Fibroblast of peridontal ligament (primary cell): ENCODE results near the gene UFSP1.
"Not testable (repeated sequence)": the region's sequence is repeated elsewhere in the genome, so short reads cannot be mapped to it uniquely, and the experiment has no call there.

Source experiments
- DNase-seq: peaks from one replicate; pipeline ENCODE4 v3.0.0-alpha.2; 2010; ENCODE audit errors: extremely low read depth

The UFSP1 gene

GRCh38 chr7:100859856-100860255, 29.7 kb downstream of the UFSP1 start:
- no peak for DNase-seq

DNA sequence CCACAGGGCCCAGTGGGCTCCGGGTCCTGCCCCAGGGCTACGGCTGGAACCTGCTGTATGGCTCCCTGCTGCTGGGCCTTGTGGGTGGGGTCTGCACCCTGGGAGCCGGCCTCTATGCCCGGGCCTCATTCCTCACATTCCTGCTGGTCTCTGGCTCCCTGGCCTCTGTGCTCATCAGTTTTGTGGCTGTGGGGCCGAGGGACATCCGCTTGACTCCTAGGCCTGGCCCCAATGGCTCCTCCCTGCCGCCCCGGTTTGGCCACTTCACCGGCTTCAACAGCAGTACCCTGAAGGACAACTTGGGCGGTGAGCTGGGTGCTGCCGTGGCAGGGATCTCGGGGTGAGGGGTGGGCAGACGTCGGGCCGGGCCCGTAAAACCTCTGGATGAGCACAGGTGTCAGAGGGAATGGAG, 32.6 kb downstream of the UFSP1 start:
- no peak for DNase-seq

DNA sequence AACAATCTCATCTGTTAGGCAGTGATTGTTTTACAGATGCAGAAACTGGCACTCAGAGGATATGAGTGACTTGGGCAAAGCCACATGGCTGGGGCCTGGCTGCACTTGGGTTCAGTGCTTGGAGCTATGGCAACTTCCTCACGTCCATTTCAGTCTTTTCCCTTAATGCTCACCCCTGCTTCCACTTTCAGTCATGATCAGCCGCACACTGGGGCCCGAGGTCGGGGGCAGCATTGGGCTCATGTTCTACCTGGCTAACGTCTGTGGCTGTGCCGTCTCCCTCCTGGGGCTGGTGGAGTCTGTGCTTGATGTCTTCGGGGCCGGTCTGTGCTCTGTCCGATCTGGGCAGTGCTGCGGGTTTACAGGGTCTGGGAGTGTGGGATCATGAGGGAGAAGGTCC, 34.0 kb downstream of the UFSP1 start:
- DNase-seq, result no peak

- DNase-seq, result not testable (repeated sequence)
Measured at GRCh38 chr7:100854899-100855298, 34.6 kb downstream of the UFSP1 start.

DNA sequence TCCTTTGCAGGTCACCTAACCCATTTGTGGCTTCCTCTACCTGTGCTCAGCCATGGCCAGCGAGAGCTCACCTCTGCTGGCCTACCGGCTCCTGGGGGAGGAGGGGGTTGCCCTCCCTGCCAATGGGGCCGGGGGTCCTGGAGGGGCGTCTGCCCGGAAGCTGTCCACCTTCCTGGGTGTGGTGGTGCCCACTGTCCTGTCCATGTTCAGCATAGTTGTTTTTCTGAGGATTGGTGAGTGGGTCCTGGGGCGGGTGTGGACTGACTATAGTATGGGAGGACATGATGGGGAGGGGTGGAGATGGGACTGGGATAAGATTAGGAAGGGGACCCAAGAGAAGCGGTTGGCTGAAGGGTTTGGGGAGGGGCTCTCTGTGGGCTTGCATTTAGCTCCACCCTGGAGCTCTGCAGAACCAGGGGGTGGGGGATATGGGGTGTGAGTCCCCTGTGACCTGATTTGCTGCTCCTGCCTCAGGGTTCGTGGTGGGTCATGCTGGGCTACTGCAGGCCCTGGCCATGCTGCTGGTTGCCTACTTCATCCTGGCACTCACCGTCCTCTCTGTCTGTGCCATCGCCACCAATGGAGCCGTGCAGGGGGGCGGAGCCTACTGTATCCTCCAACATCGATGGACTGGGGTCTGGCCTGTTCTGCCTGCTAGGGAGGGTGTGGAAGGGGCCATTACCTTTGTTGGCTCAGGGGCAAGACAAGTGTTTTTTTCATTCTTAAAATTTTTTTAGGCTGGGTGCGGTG, 35.2 kb downstream of the UFSP1 start:
- DNase-seq, result no peak

DNA sequence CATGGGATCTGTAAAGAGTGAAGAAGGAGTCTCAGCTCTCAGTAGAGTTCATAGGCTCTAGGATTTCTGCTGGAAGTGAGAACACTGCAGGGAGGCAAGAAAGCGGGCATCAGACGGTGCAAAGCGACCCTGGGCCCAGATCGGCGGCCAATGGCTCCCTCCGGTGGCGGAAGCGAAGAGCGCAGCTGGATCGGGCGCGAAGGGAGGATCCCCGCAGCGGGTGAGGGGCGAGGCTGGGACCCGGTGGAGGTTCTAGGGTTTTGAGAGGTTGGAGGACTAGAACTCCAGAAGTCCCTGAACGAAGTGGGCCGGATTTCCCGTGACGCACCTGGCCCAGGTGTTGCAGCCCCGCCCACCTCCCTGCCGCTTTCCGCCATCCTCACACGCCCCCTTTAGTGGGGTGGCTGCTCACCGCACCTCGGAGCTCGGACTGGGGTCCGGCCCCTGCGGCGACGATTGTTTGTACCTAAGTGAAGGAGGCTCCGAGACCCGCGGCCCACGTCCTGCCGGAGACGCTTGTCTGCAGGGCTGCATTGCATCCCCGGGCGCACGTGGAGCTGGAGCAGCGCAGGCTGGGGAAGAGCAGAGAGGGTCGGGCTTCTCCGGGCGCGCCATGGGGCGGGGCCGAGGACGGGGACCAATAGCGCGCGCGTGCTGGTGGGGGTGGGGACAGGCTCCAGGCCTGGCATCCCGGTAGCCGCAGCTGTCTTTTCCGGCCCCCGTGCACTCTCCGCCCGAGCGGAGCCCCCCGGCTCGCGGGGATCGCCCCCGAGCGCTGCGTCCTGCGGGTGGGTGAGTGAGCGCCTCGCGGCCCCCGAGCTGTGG, 37.3 kb downstream of the UFSP1 start, which contains the start of gene SLC12A9:
SLC12A9 (plus strand) TSS at position 666 of the 825 bp plus-strand sequence. CDS start 1,485 bp downstream, outside the sequence.
- peak; percentile 80 for DNase-seq

- no peak for DNase-seq
Measured at GRCh38 chr7:100847360-100847759, 42.2 kb downstream of the UFSP1 start.

GRCh38 chr7:100840470-100841100, 48.9 kb downstream of the UFSP1 start:
- no peak for DNase-seq

- no peak for DNase-seq
Measured at GRCh38 chr7:100839361-100839760, 50.2 kb downstream of the UFSP1 start.
